OCI-LY1 (cell line): ENCODE data around the gene HPS4.

ENCODE experiments used
- CTCF ChIP-seq: fragments of 200-600 bp; sonication (generic), shearing (Covaris generic); IDR thresholded peaks from 2 replicates; pipeline ENCODE4 v1.5.1; 2017; ENCODE audit warnings: mild to moderate bottlenecking, antibody characterized with exemption, low read length, moderate library complexity, mixed read lengths
- EZH2 ChIP-seq: fragments of 200-600 bp; sonication (generic), shearing (Covaris generic); IDR thresholded peaks from 2 replicates; pipeline ENCODE4 v1.8.0; 2017; ENCODE audit warnings: borderline replicate concordance, mixed run types, mild to moderate bottlenecking, antibody characterized with exemption, low read length, moderate library complexity, mixed read lengths

GRCh38 chr22:26404851-26405421 is 78.6 kb downstream of the HPS4 start:
- TF ChIP-seq CTCF (no peak), EZH2 (no peak)
